ENCODE results near the gene DENND4B.

- no peak for TF ChIP-seq EZH2phosphoT487 (IDR thresholded peaks at IDR 0.05; ENCODE audit: borderline replicate concordance, low read length)
- TF ChIP-seq, protein P1, sequence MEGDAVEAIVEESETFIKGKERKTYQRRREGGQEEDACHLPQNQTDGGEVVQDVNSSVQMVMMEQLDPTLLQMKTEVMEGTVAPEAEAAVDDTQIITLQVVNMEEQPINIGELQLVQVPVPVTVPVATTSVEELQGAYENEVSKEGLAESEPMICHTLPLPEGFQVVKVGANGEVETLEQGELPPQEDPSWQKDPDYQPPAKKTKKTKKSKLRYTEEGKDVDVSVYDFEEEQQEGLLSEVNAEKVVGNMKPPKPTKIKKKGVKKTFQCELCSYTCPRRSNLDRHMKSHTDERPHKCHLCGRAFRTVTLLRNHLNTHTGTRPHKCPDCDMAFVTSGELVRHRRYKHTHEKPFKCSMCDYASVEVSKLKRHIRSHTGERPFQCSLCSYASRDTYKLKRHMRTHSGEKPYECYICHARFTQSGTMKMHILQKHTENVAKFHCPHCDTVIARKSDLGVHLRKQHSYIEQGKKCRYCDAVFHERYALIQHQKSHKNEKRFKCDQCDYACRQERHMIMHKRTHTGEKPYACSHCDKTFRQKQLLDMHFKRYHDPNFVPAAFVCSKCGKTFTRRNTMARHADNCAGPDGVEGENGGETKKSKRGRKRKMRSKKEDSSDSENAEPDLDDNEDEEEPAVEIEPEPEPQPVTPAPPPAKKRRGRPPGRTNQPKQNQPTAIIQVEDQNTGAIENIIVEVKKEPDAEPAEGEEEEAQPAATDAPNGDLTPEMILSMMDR (IDR thresholded peaks at IDR 0.05; ENCODE audit: low read depth, low read length, poor library complexity, severe bottlenecking): no peak
Observed at GRCh38 chr1:153880962-153881361, 65.6 kb downstream of the DENND4B start.

Data from DOHH2 (cell line).